GM15510 (cell line): ENCODE measurements around the gene CMSS1.

Source experiments
- POLR2A ChIP-seq: IDR thresholded peaks from 3 replicates; pipeline ENCODE4 v1.6.1; 2011; ENCODE audit warnings: borderline replicate concordance; ENCODE audit not compliant: insufficient read length; ENCODE audit errors: extremely low read depth

CMSS1 gene

GRCh38 chr3:99939876-99940275 lies 122.2 kb downstream of the CMSS1 start:
- no peak for TF ChIP-seq POLR2A

GRCh38 chr3:99940350-99940749 lies 122.7 kb downstream of the CMSS1 start:
- TF ChIP-seq POLR2A = no peak

GRCh38 chr3:99941211-99941610 lies 123.5 kb downstream of the CMSS1 start:
- TF ChIP-seq POLR2A = no peak

GRCh38 chr3:99943931-99944761 lies 126.5 kb downstream of the CMSS1 start:
- no peak for TF ChIP-seq POLR2A

GRCh38 chr3:99945328-99945995 lies 127.8 kb downstream of the CMSS1 start:
- TF ChIP-seq POLR2A = no peak

GRCh38 chr3:99947356-99947755 lies 129.7 kb downstream of the CMSS1 start:
- no peak for TF ChIP-seq POLR2A

- no peak for TF ChIP-seq POLR2A
Observed at GRCh38 chr3:99948467-99949089, 130.9 kb downstream of the CMSS1 start.

GRCh38 chr3:99949956-99950670 lies 132.5 kb downstream of the CMSS1 start:
- no peak for TF ChIP-seq POLR2A

- no peak for TF ChIP-seq POLR2A
Observed at GRCh38 chr3:99950921-99951320, 133.3 kb downstream of the CMSS1 start.

GRCh38 chr3:99951701-99952100 lies 134.0 kb downstream of the CMSS1 start:
- TF ChIP-seq POLR2A = no peak

- no peak for TF ChIP-seq POLR2A
Observed at GRCh38 chr3:99952306-99952705, 134.6 kb downstream of the CMSS1 start.

- no peak for TF ChIP-seq POLR2A
Observed at GRCh38 chr3:99953596-99953995, 135.9 kb downstream of the CMSS1 start.

GRCh38 chr3:99954914-99955644 lies 137.4 kb downstream of the CMSS1 start:
- TF ChIP-seq POLR2A = no peak
